Fibroblast of mammary gland (primary cell): ENCODE results near the gene TIMP3.

Experiments used
- DNase-seq: peaks from one replicate; pipeline ENCODE4 v3.0.0-alpha.2; 2010; ENCODE audit warnings: low read depth
- H3K4me3 ChIP-seq: 2 replicates; pipeline ENCODE4 v1.5.1; 2011; ENCODE audit warnings: low read depth, mild to moderate bottlenecking, low read length, moderate library complexity; ENCODE audit not compliant: control insufficient read depth
- CTCF ChIP-seq: conservative IDR thresholded peaks from 2 replicates; pipeline ENCODE4 v1.5.1; 2011; ENCODE audit warnings: low read depth, low read length, inconsistent platforms; ENCODE audit not compliant: control insufficient read depth, insufficient read depth

The TIMP3 gene

GRCh38 chr22:32836280-32837123 is 35.0 kb downstream of the TIMP3 start:
- peak; percentile 26 for DNase-seq
- peak; percentile 58 for TF ChIP-seq CTCF
- H3K4me3 ChIP-seq, result no peak overlapping the region

DNA sequence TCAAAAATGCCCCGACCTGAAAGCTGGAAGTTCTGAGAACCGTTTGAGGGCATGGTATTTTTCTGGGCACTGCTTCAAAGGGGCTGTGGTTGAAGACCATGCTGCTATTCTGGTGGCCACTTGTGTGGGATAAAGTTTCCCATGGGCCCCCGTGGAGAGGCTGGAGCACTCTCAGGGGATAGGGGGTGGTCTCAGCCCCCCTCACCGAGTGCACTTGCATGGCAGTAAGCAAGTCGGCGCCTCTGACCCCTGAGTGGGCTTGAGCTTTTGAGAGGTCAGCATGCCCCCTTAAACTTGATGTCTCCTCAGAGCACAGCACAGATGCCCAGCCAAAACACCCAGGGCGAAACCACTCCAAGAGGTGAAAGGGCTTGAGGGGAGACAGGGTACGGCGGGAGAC is 35.6 kb downstream of the TIMP3 start:
- no peak overlapping the region for H3K4me3 ChIP-seq
- DNase-seq, result no peak
- no peak for TF ChIP-seq CTCF

GRCh38 chr22:32837803-32838202 is 36.3 kb downstream of the TIMP3 start:
- no peak for DNase-seq
- no peak for TF ChIP-seq CTCF
- H3K4me3 ChIP-seq, result no peak overlapping the region

DNA sequence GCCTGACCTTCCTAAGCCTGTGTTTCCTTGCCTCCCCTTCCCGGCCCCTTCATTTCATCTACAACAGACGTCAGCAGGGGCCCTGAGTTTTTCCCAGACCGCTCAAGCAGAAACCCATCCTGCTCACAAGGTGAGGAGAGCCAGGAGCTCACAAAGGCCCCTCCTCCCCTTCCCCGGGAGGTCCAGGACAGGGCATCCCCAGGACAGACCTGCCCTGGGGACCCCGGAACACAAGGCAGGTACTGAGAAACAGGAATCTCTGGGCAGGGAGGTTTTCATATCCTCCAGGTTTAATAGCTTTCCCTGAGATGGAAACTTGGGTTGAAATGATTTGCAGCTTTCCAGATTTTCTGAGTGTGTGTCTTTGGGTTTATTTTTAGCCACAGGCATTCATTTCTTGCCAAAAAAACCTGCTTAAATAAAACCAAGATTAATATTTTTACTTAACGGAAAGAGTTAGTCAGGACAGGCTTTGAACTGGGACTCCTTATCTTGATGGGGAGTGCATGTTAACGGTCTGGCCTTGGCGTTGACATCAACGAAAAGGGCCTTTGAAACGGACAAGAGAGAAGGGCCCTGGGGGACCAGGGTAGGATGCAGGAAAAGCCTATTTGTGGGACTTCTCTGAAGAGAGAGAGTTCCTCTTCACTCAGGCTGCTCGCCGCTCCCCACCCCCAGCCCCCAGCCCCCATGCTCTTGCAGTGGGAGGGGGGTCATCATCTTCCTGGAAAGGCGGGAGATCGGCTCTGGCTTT is 38.5 kb downstream of the TIMP3 start:
- no peak overlapping the region for H3K4me3 ChIP-seq
- DNase-seq, result no peak
- TF ChIP-seq CTCF, result no peak

GRCh38 chr22:32841175-32841574 is 39.7 kb downstream of the TIMP3 start:
- no peak overlapping the region for H3K4me3 ChIP-seq
- no peak for TF ChIP-seq CTCF
- DNase-seq, result no peak

- peak; percentile 56 for DNase-seq
- H3K4me3 ChIP-seq, result no peak overlapping the region
- no peak for TF ChIP-seq CTCF
These were observed 41.0 kb downstream of the TIMP3 start for GRCh38 chr22:32842486-32842885.

GRCh38 chr22:32843300-32843699 is 41.8 kb downstream of the TIMP3 start:
- no peak overlapping the region for H3K4me3 ChIP-seq
- no peak for TF ChIP-seq CTCF
- DNase-seq, result no peak
